ENCODE data around the gene TST.

Gene TST

DNA sequence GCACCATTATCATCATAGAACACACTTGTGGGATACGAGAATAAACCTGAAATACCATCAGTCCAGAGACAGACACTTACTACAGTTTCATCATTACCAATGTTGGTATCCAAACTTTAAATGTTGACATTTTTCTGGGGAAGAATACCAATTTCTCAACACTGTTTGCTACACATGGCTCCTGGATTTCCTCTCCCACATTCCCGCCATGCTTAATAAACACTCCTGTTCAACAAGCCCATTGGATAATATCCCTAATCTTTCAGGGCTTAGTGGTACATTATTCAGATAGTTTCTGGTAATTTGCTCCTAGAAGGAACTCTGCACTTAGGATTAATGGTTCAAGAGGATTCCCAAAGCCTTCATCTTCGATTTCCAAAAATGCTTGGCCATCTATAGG is 57.6 kb downstream of the TST start:
- no peak overlapping the region for H3K4me3 ChIP-seq (ENCODE audit: low read depth, low read length)
- DNase-seq (ENCODE audit: low read depth): no peak
- TF ChIP-seq, protein P1, sequence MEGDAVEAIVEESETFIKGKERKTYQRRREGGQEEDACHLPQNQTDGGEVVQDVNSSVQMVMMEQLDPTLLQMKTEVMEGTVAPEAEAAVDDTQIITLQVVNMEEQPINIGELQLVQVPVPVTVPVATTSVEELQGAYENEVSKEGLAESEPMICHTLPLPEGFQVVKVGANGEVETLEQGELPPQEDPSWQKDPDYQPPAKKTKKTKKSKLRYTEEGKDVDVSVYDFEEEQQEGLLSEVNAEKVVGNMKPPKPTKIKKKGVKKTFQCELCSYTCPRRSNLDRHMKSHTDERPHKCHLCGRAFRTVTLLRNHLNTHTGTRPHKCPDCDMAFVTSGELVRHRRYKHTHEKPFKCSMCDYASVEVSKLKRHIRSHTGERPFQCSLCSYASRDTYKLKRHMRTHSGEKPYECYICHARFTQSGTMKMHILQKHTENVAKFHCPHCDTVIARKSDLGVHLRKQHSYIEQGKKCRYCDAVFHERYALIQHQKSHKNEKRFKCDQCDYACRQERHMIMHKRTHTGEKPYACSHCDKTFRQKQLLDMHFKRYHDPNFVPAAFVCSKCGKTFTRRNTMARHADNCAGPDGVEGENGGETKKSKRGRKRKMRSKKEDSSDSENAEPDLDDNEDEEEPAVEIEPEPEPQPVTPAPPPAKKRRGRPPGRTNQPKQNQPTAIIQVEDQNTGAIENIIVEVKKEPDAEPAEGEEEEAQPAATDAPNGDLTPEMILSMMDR (IDR thresholded peaks at IDR 0.05; ENCODE audit: low read depth, low read length, missing control alignments): no peak

Data from GM12864 (cell line).